ENCODE data around the gene GGTLC1.
"Not testable (repeated sequence)": the region's sequence is repeated elsewhere in the genome, so short reads cannot be mapped to it uniquely, and the experiment has no call there.

GRCh38 chr20:23982112-23983018 lies 6.2 kb downstream of the GGTLC1 start:
- TF ChIP-seq CTCF, POLR2A (IDR thresholded peaks at IDR 0.05): not testable (repeated sequence)
